HG03558 (cell line): ENCODE measurements around the gene SLC7A9.
"Not testable (repeated sequence)": the region's sequence is repeated elsewhere in the genome, so short reads cannot be mapped to it uniquely, and the experiment has no call there.

ENCODE experiments used
- ATAC-seq: cut with Tn5 transposase; IDR thresholded peaks from one replicate; pipeline ENCODE4 v1.9.1; 2021; ENCODE audit warnings: moderate number of reproducible peaks; ENCODE audit not compliant: unreplicated experiment; ENCODE audit errors: extremely low read depth

SLC7A9 gene

GRCh38 chr19:32886241-32886640 lies 16.7 kb upstream of the SLC7A9 start:
- ATAC-seq = no peak

DNA sequence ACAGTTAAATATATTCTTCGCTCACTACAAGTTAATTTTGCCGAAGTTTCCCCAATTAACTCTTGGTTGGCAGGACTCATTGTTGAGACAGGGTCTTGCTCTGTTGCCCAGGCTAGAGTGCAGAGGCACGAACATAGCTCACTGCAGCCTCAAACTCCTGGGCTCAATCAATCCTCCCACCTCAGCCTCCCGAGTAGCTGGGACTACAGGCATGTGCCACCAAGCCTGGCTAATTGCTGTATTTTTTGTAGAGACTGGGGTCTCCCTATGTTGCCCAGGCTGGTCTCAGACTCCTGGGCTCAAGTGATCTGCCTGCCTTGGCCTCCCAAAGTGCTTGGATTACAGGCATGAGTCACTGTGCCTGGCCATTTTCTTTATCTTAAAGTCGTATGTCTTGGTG lies 15.7 kb upstream of the SLC7A9 start:
- ATAC-seq = not testable (repeated sequence)

DNA sequence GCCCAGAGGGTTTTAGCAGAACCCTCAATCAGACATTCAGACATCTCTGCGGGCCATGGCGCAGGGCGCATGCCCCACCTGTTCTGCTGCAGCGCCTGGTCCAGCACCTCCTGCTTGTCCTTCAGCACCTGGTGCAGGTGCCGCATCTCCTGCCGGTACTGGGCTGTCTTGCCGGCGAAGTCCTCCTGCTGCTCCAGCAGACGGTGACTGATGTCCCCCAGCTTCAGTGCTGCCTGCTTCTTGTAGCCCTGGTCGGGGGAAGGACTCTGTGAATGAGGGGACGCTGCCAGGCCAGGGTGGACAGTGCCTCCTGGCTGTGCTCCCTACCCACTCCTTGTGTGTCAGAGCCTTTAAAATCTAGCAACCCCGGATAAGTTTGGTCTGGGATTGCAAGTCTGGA lies 12.2 kb upstream of the SLC7A9 start:
- no peak for ATAC-seq

DNA sequence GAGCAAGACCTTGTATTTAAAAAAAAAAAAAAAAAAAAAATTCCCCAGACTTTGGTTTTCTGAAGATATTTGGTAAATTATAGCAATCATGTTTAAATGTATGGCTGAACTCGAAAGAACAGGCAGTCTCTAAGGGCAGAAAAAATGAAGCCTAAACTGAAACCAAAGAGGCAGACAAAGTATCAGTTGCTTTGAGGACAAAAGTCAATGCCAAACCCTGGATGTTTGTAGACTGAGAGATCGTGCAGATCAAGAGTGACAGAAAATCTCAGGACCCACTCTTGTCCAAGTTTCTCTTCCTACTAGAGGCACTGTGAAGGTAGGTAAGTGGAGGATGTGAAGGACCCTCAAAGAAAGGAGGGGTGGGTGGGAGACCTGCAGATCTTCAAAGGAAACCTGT lies 11.1 kb upstream of the SLC7A9 start:
- no peak for ATAC-seq

GRCh38 chr19:32879741-32880140 lies 10.2 kb upstream of the SLC7A9 start:
- no peak for ATAC-seq

DNA sequence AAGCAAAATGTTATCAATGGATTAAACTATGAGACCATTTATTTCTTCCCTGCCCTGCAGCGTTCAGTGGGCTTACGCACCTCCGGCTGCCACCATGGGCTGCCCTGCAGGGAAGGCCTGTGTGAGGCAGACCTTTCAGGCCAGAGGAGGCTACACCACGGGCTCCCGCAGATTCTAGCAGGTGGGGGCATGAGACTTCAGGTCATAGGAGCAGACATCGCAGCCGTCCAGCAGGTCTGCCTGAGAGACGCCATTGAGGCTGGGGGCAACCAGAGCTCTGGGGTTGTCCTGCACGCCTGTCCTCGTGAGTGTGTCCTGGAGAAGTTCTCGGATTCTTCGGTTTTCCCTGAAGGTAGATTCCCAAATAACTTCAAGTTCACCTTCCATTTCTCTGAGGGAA lies 9.4 kb upstream of the SLC7A9 start:
- no peak for ATAC-seq

DNA sequence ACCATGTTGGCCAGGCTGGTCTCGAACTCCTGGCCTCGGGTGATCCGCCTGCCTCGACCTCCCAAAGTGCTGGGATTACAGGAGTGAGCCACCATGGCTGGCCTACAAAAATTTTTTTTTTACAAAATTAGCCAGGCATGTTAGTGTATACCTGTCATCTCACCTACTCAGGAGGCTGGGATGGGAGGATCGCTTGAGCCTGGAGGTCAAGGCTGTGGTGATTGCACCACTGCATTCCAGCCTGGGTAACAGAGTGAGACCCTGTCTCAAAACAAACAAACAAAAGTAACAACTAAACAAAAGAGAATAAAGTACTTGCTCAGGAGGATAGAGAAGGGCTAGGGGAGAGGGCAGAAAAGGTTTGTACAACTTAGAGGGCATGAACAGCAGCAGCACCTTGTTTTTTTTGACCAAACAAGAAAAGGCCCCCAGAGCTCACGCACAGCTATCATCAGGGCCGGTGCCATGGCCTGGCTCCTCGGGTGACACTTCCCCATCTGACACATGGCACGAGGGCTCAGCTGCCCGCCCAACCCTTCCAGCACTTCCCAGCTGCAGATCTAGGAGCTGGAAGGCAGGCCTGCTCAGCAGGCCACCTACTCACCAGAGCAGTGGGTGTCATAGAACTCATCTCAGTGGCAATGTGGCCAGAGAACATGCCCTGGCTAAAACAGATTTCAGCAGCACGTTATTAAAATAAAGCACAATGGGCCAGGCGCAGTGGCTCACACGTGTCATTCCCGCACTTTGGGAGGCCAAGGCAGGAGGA lies 8.6 kb upstream of the SLC7A9 start:
- no peak for ATAC-seq

DNA sequence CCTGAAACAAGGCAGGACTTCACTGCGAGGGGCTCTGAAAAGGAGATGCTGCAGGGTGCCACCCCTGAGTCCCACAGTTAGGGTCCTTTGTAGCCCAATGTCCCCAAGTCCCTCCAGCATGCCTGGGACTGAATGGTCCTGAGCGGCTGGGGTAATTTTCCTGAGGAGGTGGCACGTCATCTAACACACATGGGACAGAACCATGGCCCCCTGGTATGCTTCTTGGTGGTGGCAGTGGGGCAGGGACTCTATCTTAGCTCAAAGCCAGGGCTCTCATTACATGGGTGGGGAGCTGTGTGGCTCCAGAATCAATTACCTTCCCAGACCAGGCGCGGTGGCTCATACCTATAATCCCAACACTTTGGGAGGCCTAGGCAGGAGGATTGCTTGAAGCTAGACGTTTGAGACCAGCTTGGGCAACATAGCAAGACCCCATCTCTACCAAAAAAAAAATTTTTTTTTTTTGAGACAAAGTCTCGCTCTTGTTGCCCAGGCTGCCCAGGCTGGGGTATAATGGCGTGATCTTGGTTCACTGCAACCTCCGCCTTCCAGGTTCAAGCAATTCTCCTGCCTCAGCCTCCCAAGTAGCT lies 7.9 kb upstream of the SLC7A9 start:
- ATAC-seq = no peak

DNA sequence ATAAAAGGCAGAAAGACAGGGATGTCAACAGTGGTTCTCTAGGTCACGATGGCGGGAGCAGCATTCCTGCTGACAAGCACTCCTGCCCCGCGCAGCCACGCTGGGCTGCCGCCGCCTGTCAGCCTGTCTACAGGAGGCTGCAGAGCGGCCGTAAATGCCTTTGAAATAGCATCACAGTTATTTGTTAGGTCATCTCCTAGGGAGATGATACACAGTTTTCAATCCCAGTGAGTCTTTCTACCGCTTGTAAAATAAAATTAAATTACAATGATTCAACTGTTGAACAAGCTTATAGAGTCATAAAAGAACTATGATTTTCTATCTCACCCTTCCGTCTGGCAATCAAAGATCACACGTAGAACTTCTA lies 7.3 kb upstream of the SLC7A9 start:
- ATAC-seq = no peak

GRCh38 chr19:32876236-32876918 lies 6.8 kb upstream of the SLC7A9 start:
- ATAC-seq = no peak

- no peak for ATAC-seq
These were observed 5.9 kb upstream of the SLC7A9 start for GRCh38 chr19:32875428-32875827.

DNA sequence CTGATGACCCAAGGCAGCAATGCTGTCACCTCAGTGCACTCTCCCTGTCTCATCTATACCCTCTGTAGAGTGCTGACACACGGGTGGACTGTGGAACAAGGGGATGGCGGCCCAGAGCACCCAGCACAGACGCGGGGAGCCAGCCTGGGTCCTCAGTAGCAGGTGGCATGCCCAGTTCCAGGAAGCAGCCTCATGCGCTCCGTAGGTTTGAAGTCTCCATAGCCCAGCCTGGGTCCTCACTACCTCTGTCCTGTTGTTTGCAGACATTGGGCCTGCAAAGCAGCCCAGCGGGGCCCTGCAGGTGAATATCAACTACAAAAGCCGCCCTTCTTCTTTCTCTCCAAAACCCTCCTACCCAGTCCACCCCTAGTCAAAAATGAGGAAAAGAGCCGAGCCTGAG lies 5.0 kb upstream of the SLC7A9 start:
- ATAC-seq = no peak

- ATAC-seq = no peak
These were observed 3.8 kb upstream of the SLC7A9 start for GRCh38 chr19:32873247-32873959.

- no peak for ATAC-seq
These were observed 2.8 kb upstream of the SLC7A9 start for GRCh38 chr19:32872391-32872790.

- no peak for ATAC-seq
These were observed 1.4 kb upstream of the SLC7A9 start for GRCh38 chr19:32870981-32871451.

DNA sequence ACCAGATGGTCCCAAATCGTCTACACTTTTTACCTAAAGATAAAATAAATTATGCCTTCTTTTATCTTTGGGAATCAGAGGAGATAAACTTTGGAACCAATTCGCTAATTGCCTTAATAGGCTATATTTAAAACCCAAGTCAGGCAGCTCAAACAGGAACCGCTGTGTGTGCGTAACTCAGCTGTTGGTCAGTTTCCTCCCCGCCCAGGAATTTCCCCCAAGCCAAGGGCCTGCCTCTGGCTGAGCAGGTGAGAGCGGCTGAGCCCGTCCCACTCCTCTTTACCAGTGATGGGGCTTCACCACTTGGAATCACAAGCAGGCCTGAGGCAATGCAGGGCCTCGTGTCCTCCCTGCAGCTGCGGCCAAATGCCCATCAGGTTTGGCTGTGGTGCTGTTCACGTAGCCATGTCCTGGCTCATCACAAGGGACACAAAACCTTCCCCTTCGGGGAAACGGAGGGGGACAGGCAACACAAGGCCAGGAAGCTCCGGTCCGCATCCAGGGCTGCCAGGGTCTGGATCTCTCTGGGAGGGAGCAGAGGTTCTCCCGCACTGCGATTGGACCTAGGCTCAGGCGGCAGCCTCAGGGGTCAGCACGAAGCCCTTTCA lies 503 bp upstream of the SLC7A9 start:
- ATAC-seq = no peak

DNA sequence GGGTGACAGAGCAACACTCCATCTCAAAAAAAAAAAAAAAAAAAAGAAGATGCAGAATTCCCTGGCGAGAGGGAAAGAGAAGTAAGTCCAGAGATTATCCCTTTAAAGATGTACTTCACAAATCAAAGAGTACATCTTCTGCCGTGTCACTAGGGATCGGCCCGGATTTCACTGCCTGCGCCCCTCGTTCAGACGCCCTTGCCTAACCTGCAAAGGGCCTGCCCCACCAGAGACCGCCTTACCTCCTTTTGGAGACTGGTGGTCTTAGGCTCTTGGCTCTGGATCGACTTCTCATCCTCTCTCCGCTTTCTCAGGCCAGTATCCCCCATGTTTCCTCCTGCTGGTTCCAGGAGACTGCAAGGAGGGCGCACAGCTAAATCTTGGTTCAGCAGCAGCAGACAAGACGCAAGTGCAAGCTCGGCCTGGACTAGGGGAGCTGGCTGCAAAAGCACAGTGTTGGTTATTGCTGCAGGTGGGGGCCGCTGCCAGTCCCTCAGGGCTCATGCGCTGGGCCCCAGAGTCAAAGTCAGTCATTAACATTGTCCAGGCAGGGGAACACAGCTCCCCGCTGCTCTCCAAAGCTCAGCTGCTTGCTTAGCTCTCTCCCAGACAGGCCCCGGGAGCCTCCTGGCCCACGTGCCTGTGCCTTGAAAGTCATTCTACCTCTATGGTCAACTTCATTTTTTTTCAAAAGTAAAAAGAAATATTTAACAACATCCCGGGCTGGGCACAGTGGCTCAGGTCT lies 1.2 kb downstream of the SLC7A9 start:
- no peak for ATAC-seq

DNA sequence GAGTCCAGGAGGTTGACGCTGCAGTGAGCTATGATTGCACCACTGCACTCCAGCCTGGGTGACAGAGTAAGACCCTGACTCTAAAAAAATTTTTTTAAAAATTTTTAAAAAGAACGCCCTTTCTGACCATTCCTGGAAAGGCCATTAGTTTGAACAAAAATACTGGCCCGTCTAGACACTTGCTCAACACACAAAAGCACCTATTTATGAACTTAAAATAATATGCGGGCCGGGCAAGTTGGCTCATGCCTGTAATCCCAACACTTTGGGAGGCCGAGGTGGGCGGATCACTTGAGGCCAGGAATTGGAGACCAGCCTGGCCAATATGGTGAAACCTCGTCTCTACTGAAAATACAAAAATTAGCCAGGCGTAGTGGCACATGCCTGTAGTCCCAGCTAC lies 2.1 kb downstream of the SLC7A9 start:
- not testable (repeated sequence) for ATAC-seq

DNA sequence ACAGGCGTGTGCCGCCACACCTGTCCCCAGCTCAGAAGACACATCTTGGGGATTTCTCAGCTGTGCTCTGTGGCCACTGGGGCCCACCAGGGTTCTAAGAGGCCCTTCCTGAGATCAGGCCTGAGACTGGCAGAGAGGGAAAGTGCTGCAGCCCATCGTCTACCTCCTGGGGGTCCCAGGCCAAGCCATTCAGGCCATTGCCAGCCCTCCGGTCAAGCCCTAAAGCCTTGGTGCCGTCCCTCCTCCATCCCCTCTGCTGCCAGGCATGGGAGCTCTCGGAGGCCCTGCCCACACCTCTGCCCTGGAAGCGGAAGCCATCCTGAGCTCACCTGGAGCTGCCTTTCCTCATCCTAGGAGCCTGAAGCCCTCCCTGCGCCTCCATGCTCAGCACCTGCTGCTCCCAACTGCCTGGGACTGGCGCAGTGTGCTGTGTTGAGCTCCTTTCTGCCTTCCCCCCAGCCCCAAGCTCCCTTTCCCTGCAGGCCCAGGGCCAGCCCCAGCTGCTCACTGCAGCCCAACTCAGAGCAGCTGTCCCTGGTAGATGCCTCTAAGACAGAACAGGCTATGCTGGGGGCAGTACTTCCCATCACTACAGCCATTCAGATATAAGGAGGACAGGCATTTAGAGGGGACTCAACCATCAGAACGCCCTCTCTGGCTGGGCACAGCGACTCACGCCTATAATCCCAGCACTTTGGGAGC lies 2.9 kb downstream of the SLC7A9 start:
- no peak for ATAC-seq
